NCI-H82 (cell line): Measurements from ENCODE around the gene SMYD5.
A peak's percentile ranks its signal among the peaks of the same experiment; 100 is the strongest.

Experiments used
- DNase-seq: peaks from one replicate; lab custom pipeline; 2025; lab: John Stamatoyannopoulos, UW

Gene SMYD5

GRCh38 chr2:73238976-73239375 lies 24.9 kb downstream of the SMYD5 start:
- no peak for DNase-seq

GRCh38 chr2:73239776-73240175 lies 25.7 kb downstream of the SMYD5 start:
- no peak for DNase-seq

GRCh38 chr2:73243884-73244570 lies 30.0 kb downstream of the SMYD5 start:
- peak; percentile 88 for DNase-seq

- no peak for DNase-seq
Observed at GRCh38 chr2:73244580-73244979, 30.5 kb downstream of the SMYD5 start.

- no peak for DNase-seq
Observed at GRCh38 chr2:73246850-73247249, 32.8 kb downstream of the SMYD5 start.

GRCh38 chr2:73249636-73250035 lies 35.6 kb downstream of the SMYD5 start:
- no peak for DNase-seq

- DNase-seq = peak; percentile 77
Observed at GRCh38 chr2:73250872-73251846, 37.1 kb downstream of the SMYD5 start.

GRCh38 chr2:73252238-73253027 lies 38.4 kb downstream of the SMYD5 start:
- DNase-seq = no peak

GRCh38 chr2:73253400-73253799 lies 39.4 kb downstream of the SMYD5 start:
- no peak for DNase-seq

- no peak for DNase-seq
Observed at GRCh38 chr2:73253901-73254300, 39.9 kb downstream of the SMYD5 start.

- DNase-seq = no peak
Observed at GRCh38 chr2:73254343-73255006, 40.4 kb downstream of the SMYD5 start.

- DNase-seq = no peak
Observed at GRCh38 chr2:73255007-73255644, 41.1 kb downstream of the SMYD5 start.

- no peak for DNase-seq
Observed at GRCh38 chr2:73255907-73256617, 42.0 kb downstream of the SMYD5 start.

- no peak for DNase-seq
Observed at GRCh38 chr2:73256618-73256922, 42.5 kb downstream of the SMYD5 start.

- no peak for DNase-seq
Observed at GRCh38 chr2:73257021-73257420, 43.0 kb downstream of the SMYD5 start.

GRCh38 chr2:73257425-73258125 lies 43.5 kb downstream of the SMYD5 start:
- DNase-seq = peak; percentile 51

- no peak for DNase-seq
Observed at GRCh38 chr2:73258186-73258912, 44.3 kb downstream of the SMYD5 start.

GRCh38 chr2:73258913-73259215 lies 44.8 kb downstream of the SMYD5 start:
- no peak for DNase-seq

- DNase-seq = no peak
Observed at GRCh38 chr2:73259276-73259675, 45.2 kb downstream of the SMYD5 start.
